NCI-H748 (cell line): Measurements from ENCODE around the gene AUTS2.
A peak's percentile ranks its signal among the peaks of the same experiment; 100 is the strongest.
"Not testable (repeated sequence)": the region's sequence is repeated elsewhere in the genome, so short reads cannot be mapped to it uniquely, and the experiment has no call there.

Source experiments
- DNase-seq: peaks from one replicate; lab custom pipeline; 2025; ENCODE audit not compliant: unreplicated experiment; lab: John Stamatoyannopoulos, UW

AUTS2 gene

DNA sequence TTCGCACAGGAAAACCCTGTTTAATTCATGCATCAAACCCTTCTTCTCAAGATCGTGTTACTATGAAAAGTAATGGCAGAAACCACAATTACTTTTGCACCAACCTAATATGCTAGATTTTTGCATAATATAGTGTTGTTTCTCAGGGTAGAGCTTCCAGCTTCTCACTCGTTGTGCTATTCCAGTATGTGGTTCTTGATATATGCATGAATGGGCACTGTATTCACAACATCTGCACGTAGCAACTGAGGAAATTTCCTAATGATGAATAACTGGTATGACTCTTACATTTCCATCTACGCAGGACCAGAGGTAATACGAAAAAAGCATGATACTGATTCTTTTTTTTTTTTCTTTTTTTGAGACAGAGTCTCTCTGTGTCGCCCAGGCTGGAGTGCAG, 1207.1 kb downstream of the AUTS2 start:
- DNase-seq = no peak

DNA sequence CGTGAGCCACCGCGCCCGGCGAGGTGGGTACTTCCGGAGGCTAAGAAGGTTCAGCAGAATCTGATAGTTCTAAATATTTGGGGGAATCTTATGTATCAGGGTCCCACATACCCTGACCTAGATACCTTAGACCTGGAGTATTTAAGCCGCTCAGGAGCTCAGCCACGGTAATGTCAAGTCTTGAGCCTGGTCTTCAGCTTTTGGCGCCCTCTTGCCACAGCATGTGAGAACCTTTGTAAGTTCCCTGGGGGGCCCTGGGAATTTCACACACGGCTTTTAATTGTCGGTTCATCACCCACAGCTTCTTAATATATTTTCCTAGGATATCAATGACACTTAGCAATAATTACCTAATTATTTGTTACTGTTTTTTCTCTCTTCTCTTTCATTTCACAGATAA, 1209.4 kb downstream of the AUTS2 start:
- DNase-seq = no peak

DNA sequence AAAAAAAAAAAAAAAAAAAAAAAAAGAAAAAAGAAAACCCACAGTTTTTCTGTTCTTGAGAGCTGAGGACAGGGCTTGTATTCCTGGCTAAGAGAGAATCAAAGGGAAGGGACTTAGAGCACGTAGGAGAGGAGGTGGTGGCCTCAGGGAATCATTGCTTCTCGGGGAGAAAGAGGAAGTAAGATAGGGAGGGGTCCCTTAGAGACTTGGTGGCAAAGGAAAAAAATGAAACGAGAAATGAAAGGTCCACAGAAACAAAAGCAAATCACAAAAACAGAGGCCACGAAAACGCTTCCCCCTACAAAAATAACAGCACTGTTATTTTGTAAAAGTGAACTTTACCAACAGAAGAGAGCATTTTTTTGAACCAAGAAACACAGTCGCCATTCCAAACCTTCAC, 1210.6 kb downstream of the AUTS2 start:
- DNase-seq = no peak

DNA sequence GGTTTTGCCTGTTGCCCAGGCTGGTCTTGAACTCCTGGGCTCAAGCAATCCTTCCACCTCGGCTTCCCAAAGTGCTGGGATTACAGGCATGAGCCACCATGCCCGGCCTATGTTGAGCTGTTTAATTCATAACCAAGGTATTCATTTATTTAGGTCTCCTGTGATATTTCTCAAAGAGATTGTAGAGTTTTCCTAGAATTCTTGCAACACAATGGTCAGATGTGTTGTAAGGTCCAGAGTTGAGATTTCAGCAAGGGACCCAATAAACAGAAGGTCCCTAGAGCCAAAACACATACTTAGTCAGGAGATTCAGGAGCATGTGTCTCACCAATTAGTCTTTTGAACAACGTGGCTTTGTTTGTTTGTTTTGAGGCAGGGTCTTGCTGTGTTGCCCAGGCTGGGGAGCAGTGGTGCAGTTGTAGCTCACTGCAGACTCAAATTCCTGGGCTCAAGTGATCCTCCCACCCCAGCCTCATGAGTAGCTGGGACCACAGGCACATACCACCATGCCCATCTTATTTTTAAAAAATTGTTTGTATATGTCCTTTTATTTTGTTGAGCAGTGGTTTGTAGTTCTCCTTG, 1212.4 kb downstream of the AUTS2 start:
- no peak for DNase-seq

DNA sequence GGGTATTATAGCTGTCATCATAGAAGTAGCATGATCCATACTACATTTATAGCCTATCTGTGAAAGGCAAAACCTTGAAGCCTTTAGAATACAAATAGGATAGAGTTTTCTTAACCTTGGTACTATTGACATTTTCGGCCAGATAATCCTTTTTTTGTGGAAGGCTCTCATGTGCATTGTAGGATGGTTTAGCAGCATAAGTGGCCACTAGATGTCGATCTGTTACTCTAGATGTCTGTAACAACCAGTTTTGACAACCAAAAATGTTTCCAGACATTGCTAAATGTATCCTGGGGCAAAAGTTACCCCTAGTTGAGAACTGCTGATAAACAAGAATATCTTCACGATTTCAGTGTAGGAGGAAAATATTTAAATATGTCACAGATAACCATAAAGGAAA, 1214.2 kb downstream of the AUTS2 start:
- DNase-seq = no peak

DNA sequence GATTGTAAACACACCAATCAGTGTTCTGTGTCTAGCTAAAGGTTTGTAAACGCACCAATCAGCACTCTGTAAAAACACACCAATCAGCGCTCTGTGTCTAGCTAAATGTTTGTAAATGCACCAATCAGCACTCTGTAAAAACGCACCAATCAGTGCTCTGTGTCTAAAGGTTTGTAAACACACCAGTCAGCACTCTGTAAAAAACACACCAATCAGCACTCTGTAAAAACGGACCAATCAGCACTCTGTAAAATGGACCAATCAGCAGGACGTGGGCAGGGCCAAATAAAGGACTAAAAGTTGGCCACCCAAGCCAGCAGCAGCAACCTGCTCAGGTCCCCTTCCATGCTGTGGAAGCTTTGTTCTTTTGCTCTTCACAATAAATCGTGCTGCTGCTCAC, 1224.2 kb downstream of the AUTS2 start:
- DNase-seq = not testable (repeated sequence)

DNA sequence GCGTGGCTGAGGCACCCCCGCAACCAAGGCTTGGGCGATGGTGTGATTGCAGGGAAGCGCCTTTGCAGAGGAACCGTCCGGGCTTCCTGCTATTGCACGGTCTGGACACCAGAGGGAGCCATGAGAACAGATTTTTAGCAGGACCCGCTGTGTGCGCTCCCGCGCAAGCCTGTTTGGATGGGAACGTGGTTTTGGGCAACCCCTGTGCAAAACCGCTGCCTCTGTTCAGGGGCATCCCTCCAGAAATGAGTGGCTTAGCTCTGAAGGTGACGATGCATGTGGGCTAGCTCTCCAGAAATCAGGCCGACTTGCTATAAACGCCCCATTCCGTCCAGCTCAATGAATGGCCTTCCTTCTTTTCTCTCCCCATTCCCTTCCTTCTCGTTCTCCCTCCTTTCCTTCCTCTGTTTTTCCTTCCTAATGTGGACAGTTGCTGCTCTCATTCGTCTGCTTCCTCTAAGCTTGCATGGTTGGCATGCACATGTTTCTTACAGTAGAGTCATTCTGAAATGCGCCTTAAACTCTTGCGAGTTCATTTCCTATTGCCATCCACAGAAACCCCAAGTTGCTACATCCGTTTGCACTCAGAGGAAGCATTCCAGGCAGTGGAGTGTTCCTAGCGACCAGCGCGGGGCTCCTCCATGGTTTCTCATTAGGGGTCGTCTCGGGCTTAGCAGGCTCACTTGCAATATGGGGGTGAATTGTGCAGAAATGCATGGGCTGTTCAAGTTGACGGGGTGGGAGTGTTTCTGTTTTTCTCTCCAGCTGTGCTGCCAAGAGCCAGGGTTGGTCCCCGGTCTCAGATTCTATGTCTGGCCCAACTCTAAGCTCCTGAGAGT, 1231.2 kb downstream of the AUTS2 start:
- DNase-seq = peak; percentile 72

DNA sequence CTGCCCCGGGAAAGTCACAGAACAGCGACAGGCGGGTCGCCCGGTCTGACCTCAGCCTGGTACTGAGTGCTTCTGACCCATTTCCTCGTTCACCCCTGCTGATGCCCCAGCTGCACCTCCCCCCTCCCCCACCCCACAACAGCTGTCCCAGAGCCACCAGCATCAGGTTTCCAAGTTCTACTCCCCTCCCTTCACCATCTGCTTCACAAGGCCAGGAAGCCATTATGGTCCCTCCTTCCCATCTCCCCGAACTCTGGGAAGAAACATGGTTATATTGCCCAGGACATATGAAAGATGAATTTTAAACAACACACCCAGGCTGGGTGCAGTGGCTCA, 1231.8 kb downstream of the AUTS2 start:
- DNase-seq = no peak

DNA sequence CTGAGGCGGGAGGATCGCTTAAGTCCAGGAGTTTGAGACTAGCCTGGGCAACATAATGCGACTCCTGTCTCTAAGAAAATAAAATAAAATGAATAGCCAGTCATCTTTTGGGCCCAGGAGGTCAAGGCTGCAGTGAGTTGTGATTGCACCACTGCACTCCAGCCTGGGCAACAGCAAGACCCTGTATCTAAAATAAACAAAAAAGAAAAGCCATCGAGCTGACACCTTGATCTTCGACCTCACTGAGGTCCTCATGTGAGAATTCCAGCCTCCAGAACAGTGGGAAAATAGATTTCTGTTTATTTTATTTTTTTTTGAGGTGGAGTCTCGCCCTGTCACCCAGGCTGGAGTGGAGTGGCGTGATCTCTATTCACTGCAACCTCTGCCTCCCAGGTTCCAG, 1232.2 kb downstream of the AUTS2 start:
- DNase-seq = no peak

DNA sequence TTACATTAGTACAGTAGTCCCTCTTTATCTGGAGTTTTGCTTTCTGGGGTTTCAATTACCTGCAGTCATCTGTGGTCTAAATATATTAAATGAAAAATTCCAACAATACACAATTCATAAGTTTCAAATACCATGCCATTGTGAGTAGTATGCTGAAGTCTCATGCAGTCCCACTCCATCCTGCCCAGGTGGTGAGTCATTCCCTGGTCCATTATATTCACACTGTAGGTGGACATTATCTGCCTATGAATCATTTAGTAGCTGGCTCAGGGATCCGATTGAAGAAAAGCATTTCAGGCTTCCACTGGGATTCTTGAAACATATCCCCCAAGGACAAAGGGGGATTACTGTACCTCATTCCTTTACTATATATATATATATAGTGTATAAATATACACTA, 1235.5 kb downstream of the AUTS2 start:
- no peak for DNase-seq

DNA sequence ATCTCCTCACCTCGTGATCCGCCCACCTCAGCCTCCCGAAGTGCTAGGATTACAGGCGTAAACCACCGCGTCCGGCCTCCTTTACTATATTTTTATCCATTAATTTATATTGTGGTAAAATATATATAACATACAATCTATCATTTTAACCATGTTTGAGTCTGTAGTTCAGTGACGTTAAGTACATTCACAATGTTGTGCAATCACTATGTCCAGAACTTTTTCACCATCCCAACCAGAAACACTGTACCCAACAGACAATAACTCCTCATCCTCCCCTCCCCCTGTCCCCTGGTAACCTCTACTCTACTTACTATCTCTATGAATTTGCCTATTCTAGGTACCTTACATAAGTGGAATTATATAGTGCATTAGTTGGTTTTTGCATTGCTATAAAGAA, 1236.1 kb downstream of the AUTS2 start:
- no peak for DNase-seq

DNA sequence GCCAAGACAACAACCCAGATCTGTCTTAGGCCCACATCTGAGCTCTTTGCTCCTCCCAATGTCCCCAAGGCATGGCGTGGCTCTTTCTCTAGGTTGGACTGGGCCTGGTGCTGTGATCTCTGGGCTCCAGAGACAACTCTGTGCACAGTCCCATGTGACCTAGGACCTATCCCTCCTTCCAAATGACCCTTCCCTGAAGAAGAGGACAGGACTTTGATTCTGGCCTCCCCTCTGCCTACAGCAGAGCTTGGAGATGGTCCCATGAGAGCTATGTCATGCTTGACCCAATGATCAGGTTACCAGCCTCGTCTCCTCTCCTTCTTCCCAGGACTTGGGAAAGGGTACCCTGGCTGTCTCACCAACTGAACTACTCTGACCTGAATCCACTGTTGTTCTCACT, 1237.4 kb downstream of the AUTS2 start:
- no peak for DNase-seq

DNA sequence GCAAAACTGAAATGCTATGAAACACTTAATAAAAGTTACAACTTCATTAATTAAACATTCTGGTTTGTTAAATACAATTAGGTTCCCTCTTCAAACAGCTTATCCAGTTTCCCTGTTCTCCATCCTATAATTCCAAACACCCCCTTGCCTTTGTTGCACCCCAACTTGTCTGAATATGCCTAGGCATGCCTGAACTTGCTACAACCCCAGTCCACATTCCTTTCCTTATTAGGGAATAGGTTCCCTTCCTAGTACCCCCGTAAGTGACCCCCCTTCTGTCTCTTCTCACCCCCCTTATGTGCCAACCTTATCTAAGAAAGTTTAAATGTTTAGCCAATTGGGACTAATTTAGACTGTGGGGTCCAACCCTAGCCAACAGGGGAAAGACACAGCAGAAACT, 1238.0 kb downstream of the AUTS2 start:
- DNase-seq = no peak

DNA sequence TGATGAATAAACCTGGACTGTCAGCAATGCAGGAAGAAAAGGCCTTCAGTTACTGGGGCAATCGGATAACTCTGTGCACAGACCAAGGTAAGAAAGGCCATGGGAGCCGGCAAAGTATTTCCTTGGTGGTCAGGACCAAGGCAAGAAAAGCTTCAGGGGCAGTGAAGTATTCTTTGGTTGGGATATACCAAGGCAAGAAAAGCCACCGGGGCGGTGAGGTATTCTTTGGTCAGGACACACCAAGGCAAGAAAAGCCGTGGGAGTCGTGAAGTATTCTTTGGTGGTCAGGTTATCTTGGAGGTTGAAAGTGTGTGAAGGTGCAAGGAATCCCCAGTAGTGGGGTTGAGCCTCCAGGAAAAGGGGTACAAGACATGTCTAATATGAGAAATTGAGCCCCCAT, 1238.7 kb downstream of the AUTS2 start:
- no peak for DNase-seq

DNA sequence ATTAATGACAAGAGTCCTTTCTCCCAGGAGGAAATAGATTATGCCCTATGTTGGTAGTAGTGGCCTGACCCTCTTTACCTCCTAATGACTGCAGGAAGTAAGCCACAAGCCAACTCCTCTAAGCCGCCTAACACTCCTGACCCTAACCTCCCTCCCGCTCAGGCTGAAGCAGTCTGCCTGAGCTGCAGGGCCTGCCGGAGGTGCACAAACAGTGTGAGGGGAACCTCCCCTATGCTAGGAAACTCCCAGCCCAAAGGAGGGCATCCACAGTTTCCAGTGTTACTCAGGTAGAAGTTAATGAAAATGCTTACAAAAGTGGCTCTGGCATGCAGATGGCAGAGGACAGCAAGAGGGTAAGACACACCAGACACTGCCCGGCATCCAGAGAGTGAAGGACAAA, 1239.3 kb downstream of the AUTS2 start:
- no peak for DNase-seq

DNA sequence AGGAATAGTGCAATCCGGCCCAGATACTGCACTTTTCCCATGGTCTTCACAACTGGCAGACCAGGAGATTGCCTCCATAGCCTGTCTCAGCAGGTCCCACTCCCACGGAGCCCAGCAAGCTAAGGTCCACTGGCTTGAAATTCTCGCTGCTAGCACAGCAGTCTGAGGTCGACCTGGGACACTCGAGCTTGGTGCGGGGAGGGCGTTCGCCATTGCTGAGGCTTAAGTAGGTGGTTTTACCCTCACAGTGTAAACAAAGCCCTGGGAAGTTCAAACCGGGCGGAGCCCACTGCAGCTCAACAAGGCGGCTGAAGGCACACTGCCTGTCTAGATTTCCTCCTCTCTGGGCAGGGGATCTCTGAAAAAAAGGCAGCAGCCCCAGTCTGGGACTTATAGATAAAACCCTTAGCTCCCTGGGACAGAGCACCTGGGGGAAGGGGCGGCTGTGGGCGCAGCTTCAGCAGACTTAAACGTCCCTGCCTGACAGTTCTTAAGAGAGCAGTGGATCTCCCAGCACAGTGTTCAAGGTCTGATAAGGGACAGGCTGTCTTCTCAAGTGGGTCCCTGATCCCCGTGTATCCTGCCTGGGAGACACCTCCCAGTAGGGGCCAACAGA, 1240.1 kb downstream of the AUTS2 start:
- DNase-seq = peak; percentile 25
